ENCODE results near the gene LACTB. TPM values are rescaled to one million over a fixed set of nuclear protein-coding genes. Genes with fewer than 3 reads are reported as not detected.

The LACTB gene
- total RNA-seq, 3 donors from 2014 or later, result 15.7 to 17.6 (median 17.1) TPM

- H3K4me3 ChIP-seq, result no peak overlapping the region
- intact Hi-C loops (cut with DNase I; ENCODE audit: low total_unique reads), result no loop called here
- no peaks in the 10 kb centered on the region for H3K27me3 ChIP-seq
These were observed 50.7 kb downstream of the LACTB start for GRCh38 chr15:63172376-63172775.

GRCh38 chr15:63172851-63173451 is 51.3 kb downstream of the LACTB start:
- no peak overlapping the region for H3K4me3 ChIP-seq
- no peaks in the 10 kb centered on the region for H3K27me3 ChIP-seq
- intact Hi-C loops (cut with DNase I; ENCODE audit: low total_unique reads), result no loop called here
- H3K4me1 ChIP-seq, result no peaks in the 10 kb centered on the region
- DNase-seq (ENCODE audit: low spot score in 2 of 2), result no peak
- no peaks in the 10 kb centered on the region for H3K36me3 ChIP-seq
- no peaks in the 10 kb centered on the region for H3K9me3 ChIP-seq
- TF ChIP-seq POLR2A (IDR thresholded peaks at IDR 0.05) (no peak), CTCF (IDR thresholded peaks at IDR 0.05) (no peak), POLR2AphosphoS5 (IDR thresholded peaks at IDR 0.05) (no peak)
- H3K27ac ChIP-seq, result no peak overlapping the region

More at GRCh38 chr15:63172376-63172775, 50.7 kb downstream of the LACTB start:
- no peaks in the 10 kb centered on the region for H3K36me3 ChIP-seq
- TF ChIP-seq POLR2AphosphoS5 (IDR thresholded peaks at IDR 0.05), result no peak
- no peak for TF ChIP-seq CTCF (IDR thresholded peaks at IDR 0.05)
- no peak for TF ChIP-seq POLR2A (IDR thresholded peaks at IDR 0.05)
- no peak for DNase-seq (ENCODE audit: low spot score in 2 of 2)
- no peak overlapping the region for H3K27ac ChIP-seq
- H3K9me3 ChIP-seq, result no peaks in the 10 kb centered on the region
- H3K4me1 ChIP-seq, result no peaks in the 10 kb centered on the region

GRCh38 chr15:63176302-63176701 is 54.6 kb downstream of the LACTB start:
- H3K4me1 ChIP-seq, result no peaks in the 10 kb centered on the region
- H3K36me3 ChIP-seq, result no peaks in the 10 kb centered on the region
- intact Hi-C loops (cut with DNase I; ENCODE audit: low total_unique reads), result no loop called here
- TF ChIP-seq POLR2AphosphoS5 (IDR thresholded peaks at IDR 0.05) (no peak), POLR2A (IDR thresholded peaks at IDR 0.05) (no peak), CTCF (IDR thresholded peaks at IDR 0.05) (no peak)
- H3K27ac ChIP-seq, result no peak overlapping the region
- no peak for DNase-seq (ENCODE audit: low spot score in 2 of 2)
- H3K27me3 ChIP-seq, result no peaks in the 10 kb centered on the region
- no peak overlapping the region for H3K4me3 ChIP-seq
- no peaks in the 10 kb centered on the region for H3K9me3 ChIP-seq

GRCh38 chr15:63178034-63178433 is 56.4 kb downstream of the LACTB start:
- intact Hi-C loops (cut with DNase I; ENCODE audit: low total_unique reads), result no loop called here

More at GRCh38 chr15:63178034-63178433, 56.4 kb downstream of the LACTB start:
- H3K36me3 ChIP-seq, result no peaks in the 10 kb centered on the region
- no peak for TF ChIP-seq CTCF (IDR thresholded peaks at IDR 0.05)
- no peak for TF ChIP-seq POLR2AphosphoS5 (IDR thresholded peaks at IDR 0.05)
- no peak for TF ChIP-seq POLR2A (IDR thresholded peaks at IDR 0.05)
- DNase-seq (ENCODE audit: low spot score in 2 of 2), result no peak
- no peak overlapping the region for H3K4me3 ChIP-seq
- H3K9me3 ChIP-seq, result no peaks in the 10 kb centered on the region
- no peaks in the 10 kb centered on the region for H3K27me3 ChIP-seq
- H3K27ac ChIP-seq, result no peak overlapping the region
- no peaks in the 10 kb centered on the region for H3K4me1 ChIP-seq

All from breast epithelium (tissue), 4 donors.